ENCODE measurements around the gene PRR5.

DNA sequence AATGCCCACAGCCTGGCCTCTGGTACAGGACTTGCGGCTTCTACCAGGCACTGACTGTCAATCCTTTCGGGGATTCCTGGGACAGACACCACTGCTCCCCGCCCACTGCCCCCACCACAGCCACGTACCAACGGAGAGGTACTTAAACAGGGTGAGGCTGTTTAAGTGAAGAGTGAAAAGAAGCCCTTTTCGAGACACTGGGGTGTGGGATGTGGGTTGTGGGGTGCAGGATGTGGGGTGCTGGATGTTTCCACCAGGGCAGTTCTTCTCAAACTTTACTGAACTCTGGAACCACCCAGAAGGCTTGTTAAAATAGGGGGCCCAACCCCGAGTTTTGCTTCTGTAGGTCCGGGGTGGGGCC is 34.2 kb upstream of the PRR5 start:
- no peak for TF ChIP-seq YY1 (IDR thresholded peaks at IDR 0.05; ENCODE audit: insufficient read depth, insufficient read length)
- no peak for TF ChIP-seq ZNF274 (IDR thresholded peaks at IDR 0.05; ENCODE audit: low read depth, low read length)
